Suppressor macrophage treated with lipopolysaccharide for 1 hour (primary cell): ENCODE data around the gene UMAD1.

Experiments used
- DNase-seq, 3 donors: peaks; one replicate each; pipeline ENCODE4 v3.0.0-alpha.2; 2020 to 2022

The UMAD1 gene

DNA sequence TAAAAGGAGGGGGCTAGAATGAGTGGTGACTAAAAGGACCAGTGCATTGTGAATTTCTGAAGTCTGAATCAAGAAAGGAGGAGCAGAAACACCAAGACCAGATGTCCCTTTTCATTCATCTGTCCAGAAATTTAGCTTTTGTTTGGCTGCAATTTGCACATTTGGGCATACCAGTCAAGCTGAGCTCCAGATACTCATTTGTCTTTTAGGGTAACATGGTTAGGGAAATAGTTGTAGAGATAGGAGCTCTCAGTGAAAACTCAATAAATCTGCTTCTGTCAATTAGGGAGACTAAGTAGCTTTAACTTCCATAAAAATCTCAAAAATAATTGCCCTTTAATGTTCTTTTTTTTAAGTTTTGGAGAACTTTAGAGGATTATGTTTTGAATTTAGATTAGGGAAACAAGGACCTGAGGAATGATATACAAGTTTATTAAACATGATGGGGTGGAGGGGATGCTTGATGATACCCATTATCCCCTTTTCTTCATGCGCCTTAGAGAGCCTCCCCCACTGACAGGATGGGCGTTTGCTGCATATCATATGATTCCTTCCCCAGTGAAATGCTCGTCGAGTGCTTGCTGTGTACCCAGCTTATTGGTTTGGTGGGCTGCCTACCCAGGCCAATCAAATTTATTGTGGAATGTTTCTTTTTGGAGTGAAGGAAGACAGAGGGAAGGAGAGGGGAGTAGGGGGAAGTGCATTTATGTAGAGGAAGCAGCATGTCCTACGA, 128.6 kb downstream of the UMAD1 start:
- no peak for DNase-seq

- no peak for DNase-seq
Measured at GRCh38 chr7:7769710-7770627, 129.4 kb downstream of the UMAD1 start.

DNA sequence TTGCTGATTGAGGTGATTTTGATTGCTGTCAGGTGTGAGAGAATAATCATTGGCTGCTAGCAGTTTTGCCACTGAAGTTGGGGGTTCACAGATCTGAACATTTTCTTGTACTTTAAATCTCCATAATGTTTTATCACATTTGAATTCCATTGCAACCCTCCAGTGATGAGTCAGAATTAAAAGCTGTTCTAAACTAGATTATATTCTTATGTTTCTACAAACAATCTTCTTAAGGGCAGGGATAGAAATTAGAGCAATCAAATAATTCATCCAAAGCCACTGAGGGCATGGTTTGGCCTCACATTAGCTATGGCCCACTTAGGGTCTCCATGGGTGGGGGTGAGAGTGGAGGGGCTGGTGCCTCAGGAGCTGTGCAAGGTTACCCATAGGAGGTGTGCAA, 130.9 kb downstream of the UMAD1 start:
- no peak for DNase-seq

- DNase-seq, result no peak
Measured at GRCh38 chr7:7772397-7772821, 131.9 kb downstream of the UMAD1 start.

DNA sequence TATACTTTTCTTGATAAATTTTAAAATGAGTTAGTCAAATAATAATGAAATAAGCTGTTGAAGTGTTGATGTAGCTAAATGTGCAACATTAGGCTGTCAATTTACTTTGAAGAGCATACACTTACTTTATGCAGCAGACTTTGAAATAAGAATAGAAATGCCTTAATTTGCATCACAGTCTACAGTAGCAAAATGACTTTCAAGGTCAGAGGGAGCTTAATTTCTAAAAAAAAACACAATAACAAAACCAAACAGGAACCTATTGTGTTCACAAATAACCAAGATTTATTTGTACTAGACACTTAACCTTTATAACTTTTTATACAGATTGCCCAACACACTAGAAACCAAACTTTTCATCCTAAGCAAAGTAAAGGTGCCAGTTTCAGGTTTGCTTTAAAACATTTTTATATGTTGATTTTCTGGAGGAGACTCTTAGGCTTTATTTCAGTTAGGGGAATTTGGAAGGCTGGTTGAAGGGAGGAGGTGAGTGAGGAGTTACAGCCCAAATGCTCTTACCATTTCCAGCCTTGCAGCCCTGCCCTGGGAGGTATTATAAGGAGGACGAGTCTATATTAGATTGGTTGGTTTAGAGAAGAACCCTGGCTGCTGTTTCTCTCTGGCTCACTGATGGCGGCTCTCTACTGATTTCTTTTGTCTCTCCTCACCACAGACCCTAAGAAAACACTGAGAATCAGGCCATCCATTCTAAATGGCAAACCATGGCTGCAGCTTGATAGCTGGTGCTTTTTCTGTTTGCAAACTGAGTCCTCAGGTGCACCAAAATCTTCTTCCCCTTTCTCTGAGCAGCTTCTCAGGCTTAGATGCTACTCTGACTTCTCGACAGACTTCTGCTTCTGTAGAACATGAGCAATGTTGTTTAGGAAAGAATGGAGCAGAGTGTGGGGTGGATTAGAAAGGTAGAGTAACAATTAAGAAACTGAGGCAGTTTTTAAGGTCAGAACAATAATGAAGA, 133.1 kb downstream of the UMAD1 start:
- DNase-seq, result no peak

- no peak for DNase-seq
Measured at GRCh38 chr7:7779888-7780287, 139.3 kb downstream of the UMAD1 start.

GRCh38 chr7:7783001-7783400, 142.4 kb downstream of the UMAD1 start:
- DNase-seq, result no peak

DNA sequence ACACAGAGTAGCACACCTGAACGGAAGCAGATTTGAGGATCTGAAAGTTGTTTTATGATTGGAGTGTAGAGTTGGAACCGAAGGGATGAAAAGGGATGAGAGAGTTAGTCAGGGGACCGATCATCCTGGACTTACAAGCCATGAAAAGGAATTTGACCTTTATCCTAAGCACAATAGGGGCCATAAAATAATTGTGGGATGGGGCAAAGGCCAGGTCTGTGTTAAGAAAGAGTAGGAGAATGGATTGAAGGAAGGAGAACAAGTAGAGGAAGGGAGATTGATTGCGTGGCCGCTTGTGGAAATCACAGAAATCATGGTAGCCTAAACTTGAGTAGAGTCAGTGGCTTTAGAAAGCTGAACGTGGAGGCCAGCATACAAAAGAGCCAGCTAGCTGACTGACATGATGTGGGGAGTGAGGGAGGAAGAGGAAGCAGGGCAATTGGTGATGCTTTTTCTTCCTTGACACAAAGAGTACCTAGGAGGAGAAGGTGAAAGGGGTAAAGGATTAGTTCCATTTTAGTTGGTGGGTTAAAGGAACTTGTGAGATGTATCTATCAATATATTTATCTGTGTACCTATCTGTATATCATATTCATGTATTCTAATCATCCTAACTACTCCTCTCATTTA, 144.9 kb downstream of the UMAD1 start:
- no peak for DNase-seq

GRCh38 chr7:7786595-7786994, 146.0 kb downstream of the UMAD1 start:
- DNase-seq, result no peak

DNA sequence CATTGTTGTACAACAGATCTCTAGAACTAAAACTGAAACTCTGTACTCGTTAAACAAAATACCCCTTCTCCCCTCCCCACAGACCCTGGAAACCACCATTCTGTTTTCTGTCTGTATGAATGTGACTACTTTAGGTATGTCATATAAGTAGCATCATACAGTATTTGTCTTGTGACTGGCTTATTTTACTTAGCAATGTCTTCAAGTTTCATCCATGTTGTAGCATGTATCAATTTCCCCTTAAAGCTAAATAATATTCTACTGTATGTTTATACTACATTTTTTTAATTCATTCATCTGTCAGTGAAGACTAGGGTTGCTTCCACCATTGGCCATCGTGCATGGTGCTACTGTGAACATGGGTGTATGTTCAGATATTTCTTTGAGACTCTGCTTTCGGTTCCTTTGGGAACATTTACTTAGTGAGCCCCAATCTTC, 149.0 kb downstream of the UMAD1 start:
- no peak for DNase-seq

- no peak for DNase-seq
Measured at GRCh38 chr7:7790041-7790741, 149.6 kb downstream of the UMAD1 start.

DNA sequence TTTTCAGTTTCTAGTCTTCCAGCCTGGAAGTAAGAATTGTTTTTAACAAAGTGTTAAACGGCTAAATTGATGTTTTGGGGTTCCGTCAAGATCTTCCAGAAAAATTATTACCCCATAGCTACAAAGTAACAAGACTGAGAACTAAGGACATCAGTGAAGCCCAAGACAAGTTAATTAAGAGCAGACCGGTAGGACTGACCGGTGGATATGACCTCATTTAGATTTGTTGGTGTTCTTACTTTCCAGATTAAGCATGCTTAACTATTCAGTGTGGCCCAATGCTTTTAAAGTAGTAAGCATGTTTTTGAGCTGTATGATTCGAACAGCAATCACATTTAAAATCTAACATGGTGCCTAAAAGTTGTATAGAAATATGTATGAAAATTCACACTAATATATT, 151.0 kb downstream of the UMAD1 start:
- no peak for DNase-seq

GRCh38 chr7:7792056-7792455, 151.5 kb downstream of the UMAD1 start:
- DNase-seq, result no peak

DNA sequence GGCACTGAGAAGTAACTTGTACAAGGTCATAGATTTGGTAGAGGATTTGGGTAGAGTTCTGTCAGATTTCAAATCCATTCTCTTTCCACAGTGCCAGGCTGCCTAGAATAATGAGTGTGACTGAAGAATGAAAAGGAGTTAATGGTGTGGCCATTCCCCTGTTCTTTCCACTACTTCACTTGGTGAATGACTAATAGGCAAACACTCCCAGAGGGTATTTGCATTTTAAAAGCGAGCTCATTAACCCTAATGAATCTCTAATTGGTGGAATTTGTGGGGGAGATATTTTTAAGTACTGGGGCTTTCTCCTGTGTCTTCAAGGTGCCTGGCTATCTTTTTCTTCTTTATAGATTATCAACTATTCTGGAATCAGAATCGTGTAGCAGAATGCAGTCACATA, 152.7 kb downstream of the UMAD1 start:
- no peak for DNase-seq

GRCh38 chr7:7793921-7794320, 153.4 kb downstream of the UMAD1 start:
- DNase-seq, result no peak

GRCh38 chr7:7795203-7795602, 154.7 kb downstream of the UMAD1 start:
- peak in 2 of 3 donors; percentile 18 to 21 for DNase-seq

DNA sequence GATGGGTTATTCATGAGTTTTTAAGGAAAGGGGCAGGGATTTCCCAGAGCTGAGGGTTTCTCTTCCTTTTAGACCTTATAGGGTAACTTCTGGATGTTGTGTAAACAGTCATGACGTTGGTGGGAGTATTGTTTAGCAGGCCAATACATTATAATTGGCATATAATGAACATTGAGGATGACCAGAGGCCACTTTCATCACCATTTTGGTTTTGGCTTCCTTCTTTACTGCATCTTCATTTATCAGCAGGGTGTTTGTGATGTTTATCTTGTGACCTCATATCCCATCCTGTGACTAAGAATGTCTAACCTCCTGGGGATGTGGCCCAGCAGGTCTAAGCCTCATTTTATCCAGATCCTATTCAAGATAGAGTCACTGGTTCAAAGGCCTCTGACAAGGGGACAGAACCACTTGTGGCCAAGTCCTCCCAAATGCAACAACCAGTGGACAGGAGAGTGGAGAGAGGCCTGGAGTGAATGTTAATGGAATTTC, 155.1 kb downstream of the UMAD1 start:
- peak in 1 of 3 donors; percentile 1 for DNase-seq

- DNase-seq, result no peak
Measured at GRCh38 chr7:7798510-7798909, 158.0 kb downstream of the UMAD1 start.

DNA sequence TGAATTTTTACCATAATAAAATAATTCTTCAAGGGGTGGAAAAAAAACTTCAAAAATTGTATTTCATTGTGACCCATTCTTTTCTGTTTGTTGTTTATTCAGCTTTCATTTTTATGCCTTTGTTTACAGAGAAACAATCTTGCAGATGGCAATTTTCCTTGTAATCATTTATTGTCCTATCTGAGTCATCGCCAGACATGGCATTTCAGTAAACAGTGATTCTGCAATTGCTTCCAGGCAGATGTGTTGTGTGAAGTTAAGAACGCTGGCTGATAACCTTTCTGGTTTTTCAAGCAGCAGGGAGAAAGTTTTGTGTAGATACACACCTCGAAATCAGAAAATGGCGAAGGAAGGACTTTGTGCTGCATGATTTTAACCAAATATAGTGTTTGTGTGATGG, 158.6 kb downstream of the UMAD1 start:
- DNase-seq, result no peak

DNA sequence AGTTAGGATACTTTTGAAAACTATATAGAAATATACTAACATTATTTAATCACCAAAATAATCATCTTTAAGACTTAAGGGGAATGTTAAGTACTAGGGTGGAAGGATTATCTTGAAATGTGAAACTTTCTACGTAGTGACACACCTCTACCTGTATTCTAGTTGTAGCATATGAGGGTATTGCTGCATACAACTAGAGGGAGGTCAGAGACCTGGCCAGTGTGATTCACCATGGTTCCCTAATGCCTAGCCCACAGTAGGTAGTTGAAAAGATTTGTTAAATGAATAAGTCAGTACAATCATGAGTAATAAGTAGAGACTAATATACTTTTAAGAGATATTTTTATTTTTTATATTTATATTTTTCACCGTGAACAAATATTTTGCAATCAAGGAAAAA, 162.0 kb downstream of the UMAD1 start:
- no peak for DNase-seq

DNA sequence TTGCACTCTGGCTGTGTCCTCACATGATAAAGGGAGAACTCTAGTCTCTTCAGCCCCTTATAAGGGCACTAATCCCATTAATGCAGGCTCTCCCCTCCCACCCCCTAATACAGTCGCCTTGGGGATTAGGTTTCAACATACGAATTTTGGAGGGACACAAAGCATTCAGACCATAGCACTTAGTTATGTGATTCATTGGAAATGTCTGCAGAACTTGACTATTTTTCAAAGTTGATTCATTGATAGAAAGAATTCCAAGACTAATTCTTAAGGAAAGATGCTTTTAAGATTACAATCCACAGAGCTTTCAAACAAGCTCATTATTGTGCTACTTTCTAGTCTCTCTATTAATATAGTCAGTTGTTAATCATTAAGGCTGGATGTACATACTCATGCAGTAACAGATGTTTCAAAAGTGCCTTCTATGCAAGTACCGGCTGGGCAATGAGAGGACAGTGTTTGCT, 163.2 kb downstream of the UMAD1 start:
- DNase-seq, result no peak
